DMS153 treated with DMSO at 0.1 percent for 48 hours (cell line): ENCODE results near the gene CATSPER3.

Source experiments
- DNase-seq: peaks from one replicate; lab custom pipeline; 2025; ENCODE audit not compliant: unreplicated experiment; lab: John Stamatoyannopoulos, UW

Gene CATSPER3

GRCh38 chr5:135058331-135058732, 90.6 kb downstream of the CATSPER3 start:
- DNase-seq = no peak

GRCh38 chr5:135059000-135059923, 91.6 kb downstream of the CATSPER3 start:
- no peak for DNase-seq

GRCh38 chr5:135060021-135060420, 92.3 kb downstream of the CATSPER3 start:
- no peak for DNase-seq

GRCh38 chr5:135061001-135061400, 93.3 kb downstream of the CATSPER3 start:
- no peak for DNase-seq
